Neural progenitor cell (in vitro differentiated cells): ENCODE measurements around the gene IL10RB. TPM values are rescaled to one million over a fixed set of nuclear protein-coding genes. Genes with fewer than 3 reads are reported as not detected.
"Not testable (repeated sequence)": the region's sequence is repeated elsewhere in the genome, so short reads cannot be mapped to it uniquely, and the experiment has no call there.

Source experiments
- DNase-seq: peaks from one replicate; pipeline ENCODE4 v3.0.0-alpha.2; 2016; ENCODE audit warnings: low spot score
- H2AFZ ChIP-seq: fragments of 200-600 bp; sonication (generic); replicated peaks from 2 replicates; pipeline ENCODE4 v1.6.1; 2016; ENCODE audit warnings: antibody characterized with exemption
- H3F3A ChIP-seq: fragments of 200-600 bp; sonication (generic); 2 replicates; pipeline ENCODE4 v1.6.1; 2016; ENCODE audit warnings: antibody characterized with exemption, low read depth
- H3K27ac ChIP-seq: fragments of 200-600 bp; sonication (generic); 2 replicates; pipeline ENCODE4 v1.5.1; 2016; ENCODE audit warnings: mild to moderate bottlenecking
- H3K27me3 ChIP-seq: fragments of 200-600 bp; sonication (generic); 2 replicates; pipeline ENCODE4 v1.6.1; 2016; ENCODE audit warnings: mild to moderate bottlenecking, moderate library complexity
- H3K36me3 ChIP-seq: fragments of 200-600 bp; sonication (generic); 2 replicates; pipeline ENCODE4 v1.5.1; 2016
- H3K4me1 ChIP-seq: fragments of 200-600 bp; sonication (generic); 2 replicates; pipeline ENCODE4 v1.6.1; 2016; ENCODE audit warnings: mixed run types
- H3K4me2 ChIP-seq: fragments of 200-600 bp; sonication (generic); 2 replicates; pipeline ENCODE4 v1.6.1; 2016
- H3K4me3 ChIP-seq: fragments of 200-600 bp; sonication (generic); 2 replicates; pipeline ENCODE4 v1.5.1; 2016
- H3K79me2 ChIP-seq: fragments of 200-600 bp; sonication (generic); 2 replicates; pipeline ENCODE4 v1.6.1; 2016; ENCODE audit warnings: low read depth
- H3K9ac ChIP-seq: fragments of 200-600 bp; sonication (generic); 2 replicates; pipeline ENCODE4 v1.6.1; 2016
- H3K9me3 ChIP-seq: fragments of 200-600 bp; sonication (generic); 2 replicates; pipeline ENCODE4 v1.5.1; 2016; ENCODE audit warnings: low read depth
- H4K20me1 ChIP-seq: fragments of 200-600 bp; sonication (generic); 2 replicates; pipeline ENCODE4 v1.6.1; 2016; ENCODE audit warnings: low read depth
- H3K27ac Mint-ChIP-seq: 3 replicates; pipeline ENCODE4 v1.8.0; 2021; ENCODE audit warnings: mixed read lengths
- H3K27me3 Mint-ChIP-seq: 2 replicates; pipeline ENCODE4 v1.8.0; 2022; ENCODE audit warnings: low read depth, mild to moderate bottlenecking, inconsistent platforms, moderate library complexity, mixed read lengths; ENCODE audit not compliant: insufficient read depth
- H3K36me3 Mint-ChIP-seq: 3 replicates; pipeline ENCODE4 v1.8.0; 2021; ENCODE audit warnings: mixed read lengths
- H3K4me1 Mint-ChIP-seq: 3 replicates; pipeline ENCODE4 v1.8.0; 2021; ENCODE audit warnings: mixed read lengths
- H3K4me3 Mint-ChIP-seq: 3 replicates; pipeline ENCODE4 v1.8.0; 2021; ENCODE audit warnings: mild to moderate bottlenecking, moderate library complexity, mixed read lengths
- H3K9me3 Mint-ChIP-seq: 3 replicates; pipeline ENCODE4 v1.8.0; 2020; ENCODE audit warnings: mixed read lengths
- EZH2 ChIP-seq: fragments of 200-600 bp; sonication (generic); IDR thresholded peaks from 2 replicates; pipeline ENCODE4 v1.6.1; 2017; ENCODE audit warnings: antibody characterized with exemption, mild to moderate bottlenecking, moderate library complexity
- EZH2phosphoT487 ChIP-seq: fragments of 200-600 bp; sonication (generic); IDR thresholded peaks from 2 replicates; pipeline ENCODE4 v1.6.1; 2017; ENCODE audit warnings: antibody characterized with exemption
- total RNA-seq: library from RNA; depleted of rRNA; stranded (reverse); fragments of >200 nt; gene quantifications from 2 replicates; pipeline ENCODE4 v1.2.3, GENCODE V29; 2015; ENCODE audit warnings: low replicate concordance
- TF ChIP-seq, protein P1 (sequence below): fragments of 200-600 bp; sonication (generic); IDR thresholded peaks from 2 replicates; pipeline ENCODE4 v1.5.1; 2017; ENCODE audit warnings: antibody characterized with exemption, mild to moderate bottlenecking

IL10RB gene
- total RNA-seq, 1 donor from 2014 or later, result 3.1 TPM

DNA sequence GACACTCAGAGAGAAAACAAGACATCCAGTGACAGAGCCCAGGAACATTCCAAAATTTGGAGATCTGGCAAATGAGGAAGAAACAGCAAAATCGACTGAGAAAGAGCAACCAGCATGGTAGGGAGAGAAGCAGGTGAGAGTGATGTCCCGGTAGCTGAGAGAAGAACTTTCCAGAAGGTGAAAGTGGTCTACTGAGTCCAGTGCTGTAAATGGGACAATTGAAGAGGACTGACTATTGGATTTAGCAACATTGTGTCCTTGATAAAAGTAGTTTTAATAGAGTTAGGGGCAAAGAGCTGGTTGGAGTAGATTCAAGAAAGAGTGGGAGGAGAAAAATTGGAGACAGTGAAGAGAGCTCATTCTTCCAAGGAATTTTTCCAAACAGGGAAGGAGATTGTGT is 15.0 kb upstream of the IL10RB start:
- Mint-ChIP-seq H3K27ac (no peak overlapping the region), H3K4me3 (no peak overlapping the region), H3K36me3 (peaks cover 53% of the 10 kb centered on the region), H3K4me1 (no peaks in the 10 kb centered on the region), H3K27me3 (no peaks in the 10 kb centered on the region), H3K9me3 (no peaks in the 10 kb centered on the region)
- Histone ChIP-seq H3K9ac (no peak overlapping the region), H3K4me2 (no peak overlapping the region), H3K36me3 (no peaks in the 10 kb centered on the region), H4K20me1 (no peaks in the 10 kb centered on the region), H3K27me3 (no peaks in the 10 kb centered on the region), H3K4me1 (no peaks in the 10 kb centered on the region), H3K9me3 (no peaks in the 10 kb centered on the region), H3K27ac (no peak overlapping the region), H3F3A (no peaks in the 10 kb centered on the region), H3K79me2 (no peaks in the 10 kb centered on the region), H2AFZ (no peak overlapping the region), H3K4me3 (no peak overlapping the region)
- DNase-seq, result no peak
- TF ChIP-seq EZH2phosphoT487 (no peak), EZH2 (no peak)
- TF ChIP-seq, protein P1, sequence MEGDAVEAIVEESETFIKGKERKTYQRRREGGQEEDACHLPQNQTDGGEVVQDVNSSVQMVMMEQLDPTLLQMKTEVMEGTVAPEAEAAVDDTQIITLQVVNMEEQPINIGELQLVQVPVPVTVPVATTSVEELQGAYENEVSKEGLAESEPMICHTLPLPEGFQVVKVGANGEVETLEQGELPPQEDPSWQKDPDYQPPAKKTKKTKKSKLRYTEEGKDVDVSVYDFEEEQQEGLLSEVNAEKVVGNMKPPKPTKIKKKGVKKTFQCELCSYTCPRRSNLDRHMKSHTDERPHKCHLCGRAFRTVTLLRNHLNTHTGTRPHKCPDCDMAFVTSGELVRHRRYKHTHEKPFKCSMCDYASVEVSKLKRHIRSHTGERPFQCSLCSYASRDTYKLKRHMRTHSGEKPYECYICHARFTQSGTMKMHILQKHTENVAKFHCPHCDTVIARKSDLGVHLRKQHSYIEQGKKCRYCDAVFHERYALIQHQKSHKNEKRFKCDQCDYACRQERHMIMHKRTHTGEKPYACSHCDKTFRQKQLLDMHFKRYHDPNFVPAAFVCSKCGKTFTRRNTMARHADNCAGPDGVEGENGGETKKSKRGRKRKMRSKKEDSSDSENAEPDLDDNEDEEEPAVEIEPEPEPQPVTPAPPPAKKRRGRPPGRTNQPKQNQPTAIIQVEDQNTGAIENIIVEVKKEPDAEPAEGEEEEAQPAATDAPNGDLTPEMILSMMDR, result no peak

DNA sequence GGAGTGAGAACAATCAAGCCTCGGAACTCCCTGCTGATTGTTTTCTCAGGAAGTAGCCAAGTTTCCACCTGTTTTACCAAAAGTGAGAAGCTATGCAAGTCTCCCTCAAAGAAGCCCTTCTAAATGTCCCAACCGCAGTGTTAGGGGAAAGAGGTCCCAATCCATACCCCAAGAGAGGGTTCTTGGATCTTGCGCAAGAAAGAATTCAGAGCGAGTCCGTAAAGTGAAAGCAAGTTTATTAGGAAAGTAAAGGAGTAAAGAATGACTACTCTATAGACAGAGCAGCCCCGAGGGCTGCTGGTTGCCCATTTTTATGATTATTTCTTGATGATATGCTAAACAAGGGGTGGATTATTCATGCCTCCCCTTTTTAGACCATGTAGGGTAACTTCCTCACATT is 12.8 kb upstream of the IL10RB start:
- H3K36me3 ChIP-seq, H3K9me3 Mint-ChIP-seq, H4K20me1 ChIP-seq, H3K27me3 Mint-ChIP-seq, H2AFZ ChIP-seq, H3K4me3 ChIP-seq, H3K9ac ChIP-seq, H3K4me2 ChIP-seq, H3K4me1 Mint-ChIP-seq, H3K9me3 ChIP-seq, H3K4me3 Mint-ChIP-seq, H3K4me1 ChIP-seq, H3K79me2 ChIP-seq, DNase-seq, H3K27ac ChIP-seq, H3K27ac Mint-ChIP-seq, H3K27me3 ChIP-seq, H3F3A ChIP-seq: not testable (repeated sequence)
- H3K36me3 Mint-ChIP-seq, result peaks cover 52% of the 10 kb centered on the region

DNA sequence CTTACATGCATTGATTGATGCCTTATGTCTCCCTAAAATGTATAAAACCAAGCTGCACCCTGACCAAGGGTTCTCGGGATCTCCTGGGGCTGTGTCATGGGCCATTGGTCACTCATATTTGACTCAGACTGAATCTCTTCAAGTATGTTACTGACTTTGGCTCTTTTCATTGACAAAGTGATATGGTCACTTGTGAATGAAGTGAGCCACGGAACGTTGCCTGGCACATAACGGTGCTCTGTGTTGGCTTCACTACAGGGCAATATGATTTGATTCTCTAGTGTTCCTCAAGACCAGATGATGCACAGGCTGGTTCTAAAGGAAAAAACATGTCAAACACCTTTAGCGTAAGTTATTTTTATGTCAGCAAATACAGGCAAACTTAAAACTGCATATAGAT is 11.4 kb upstream of the IL10RB start:
- Histone ChIP-seq H3K27me3 (no peaks in the 10 kb centered on the region), H3K4me2 (no peak overlapping the region), H3K79me2 (no peaks in the 10 kb centered on the region), H3K9me3 (no peaks in the 10 kb centered on the region), H3K9ac (no peak overlapping the region), H3K4me3 (no peak overlapping the region), H4K20me1 (no peaks in the 10 kb centered on the region), H3K36me3 (no peaks in the 10 kb centered on the region), H3K27ac (no peak overlapping the region), H2AFZ (no peak overlapping the region), H3F3A (no peaks in the 10 kb centered on the region), H3K4me1 (no peaks in the 10 kb centered on the region)
- Mint-ChIP-seq H3K4me1 (no peaks in the 10 kb centered on the region), H3K27me3 (peaks cover 2% of the 10 kb centered on the region), H3K9me3 (peaks cover 2% of the 10 kb centered on the region), H3K36me3 (peaks cover 54% of the 10 kb centered on the region), H3K27ac (no peak overlapping the region), H3K4me3 (no peak overlapping the region)
- no peak for TF ChIP-seq EZH2
- no peak for TF ChIP-seq EZH2phosphoT487
- TF ChIP-seq, protein P1, result no peak
- DNase-seq, result no peak

DNA sequence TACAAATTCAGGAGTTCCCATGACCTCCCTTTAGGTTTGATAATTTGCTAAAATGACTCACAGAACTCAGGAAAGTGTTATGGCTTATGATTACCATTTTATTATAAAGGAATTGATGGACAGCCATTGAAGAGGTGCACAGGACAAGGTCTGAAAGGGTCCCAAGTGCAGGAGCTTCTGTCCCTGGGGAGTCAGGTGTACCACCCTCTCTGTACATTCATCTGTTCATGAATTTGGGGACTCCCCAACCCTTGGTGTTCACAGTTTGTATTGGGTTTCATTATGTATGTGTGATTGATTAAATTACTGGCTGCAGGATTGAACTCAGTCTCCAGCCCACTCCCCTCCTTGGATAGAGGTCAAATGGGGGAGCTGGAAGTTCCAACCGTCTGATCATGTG is 10.8 kb upstream of the IL10RB start:
- no peaks in the 10 kb centered on the region for H3K36me3 ChIP-seq
- Mint-ChIP-seq H3K36me3 (peaks cover 52% of the 10 kb centered on the region), H3K27me3 (peaks cover 2% of the 10 kb centered on the region), H3K9me3 (peaks cover 2% of the 10 kb centered on the region), H3K4me1 (no peaks in the 10 kb centered on the region), H3K27ac (no peak overlapping the region), H3K4me3 (no peak overlapping the region)
- no peak overlapping the region for H3K4me2 ChIP-seq
- no peaks in the 10 kb centered on the region for H4K20me1 ChIP-seq
- no peak overlapping the region for H3K4me3 ChIP-seq
- no peaks in the 10 kb centered on the region for H3F3A ChIP-seq
- no peaks in the 10 kb centered on the region for H3K27me3 ChIP-seq
- no peak overlapping the region for H2AFZ ChIP-seq
- no peak for DNase-seq
- no peaks in the 10 kb centered on the region for H3K79me2 ChIP-seq
- H3K9me3 ChIP-seq, result no peaks in the 10 kb centered on the region
- H3K27ac ChIP-seq, result no peak overlapping the region
- H3K9ac ChIP-seq, result no peak overlapping the region
- TF ChIP-seq, protein P1, result no peak
- TF ChIP-seq EZH2, result no peak
- TF ChIP-seq EZH2phosphoT487, result no peak
- H3K4me1 ChIP-seq, result no peaks in the 10 kb centered on the region
